GM10266 (cell line): ENCODE measurements around the gene LMAN2L.

Source experiments
- DNase-seq: peaks from one replicate; pipeline ENCODE4 v3.0.0; 2012; ENCODE audit errors: extremely low spot score
- TF ChIP-seq, protein P1 (sequence below): IDR thresholded peaks from 2 replicates; pipeline ENCODE4 v1.5.1; 2012; ENCODE audit warnings: mild to moderate bottlenecking, low read depth; ENCODE audit not compliant: control insufficient read depth, insufficient read depth; ENCODE audit errors: missing control alignments

The LMAN2L gene, protein sequence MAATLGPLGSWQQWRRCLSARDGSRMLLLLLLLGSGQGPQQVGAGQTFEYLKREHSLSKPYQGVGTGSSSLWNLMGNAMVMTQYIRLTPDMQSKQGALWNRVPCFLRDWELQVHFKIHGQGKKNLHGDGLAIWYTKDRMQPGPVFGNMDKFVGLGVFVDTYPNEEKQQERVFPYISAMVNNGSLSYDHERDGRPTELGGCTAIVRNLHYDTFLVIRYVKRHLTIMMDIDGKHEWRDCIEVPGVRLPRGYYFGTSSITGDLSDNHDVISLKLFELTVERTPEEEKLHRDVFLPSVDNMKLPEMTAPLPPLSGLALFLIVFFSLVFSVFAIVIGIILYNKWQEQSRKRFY

DNA sequence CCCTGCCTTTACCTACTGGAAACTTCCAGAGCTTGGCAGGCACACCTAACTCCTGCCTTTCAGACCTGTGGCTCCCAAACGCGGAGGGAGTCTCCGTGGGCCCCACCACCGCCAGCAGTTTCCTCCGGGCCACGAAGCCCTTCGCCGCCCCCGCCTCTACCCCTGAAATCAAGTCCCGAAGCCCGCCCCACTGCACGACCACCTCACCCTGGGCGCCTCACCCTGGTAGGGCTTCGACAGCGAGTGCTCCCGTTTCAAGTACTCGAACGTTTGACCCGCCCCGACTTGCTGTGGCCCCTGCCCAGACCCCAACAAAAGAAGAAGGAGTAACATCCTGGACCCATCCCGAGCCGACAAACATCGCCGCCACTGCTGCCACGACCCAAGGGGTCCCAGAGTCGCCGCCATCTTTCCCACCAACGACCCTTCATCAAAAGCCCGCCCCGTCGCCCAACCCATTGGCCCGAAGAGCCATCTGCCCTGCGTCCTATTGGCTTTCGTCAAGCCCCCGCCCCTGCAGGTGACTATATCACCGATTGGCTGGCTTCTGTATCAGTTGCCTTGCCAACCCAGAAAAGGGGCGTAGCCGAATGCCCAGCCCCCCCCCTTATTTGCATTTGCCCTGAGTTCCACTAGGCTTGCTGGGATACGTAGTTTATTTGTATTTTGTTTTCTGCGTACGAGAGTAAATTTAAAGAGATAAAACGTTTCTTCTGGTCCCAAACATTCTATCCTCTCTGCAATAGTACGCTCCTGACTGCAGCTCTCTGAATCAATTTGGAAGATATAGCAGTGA is at the start of gene LMAN2L:
Gene LMAN2L (minus strand): TSS at position 432 of the 796 bp plus-strand sequence. CDS start 24 bp downstream, at position 408.
- DNase-seq, result peak; percentile 92
- TF ChIP-seq, protein P1, sequence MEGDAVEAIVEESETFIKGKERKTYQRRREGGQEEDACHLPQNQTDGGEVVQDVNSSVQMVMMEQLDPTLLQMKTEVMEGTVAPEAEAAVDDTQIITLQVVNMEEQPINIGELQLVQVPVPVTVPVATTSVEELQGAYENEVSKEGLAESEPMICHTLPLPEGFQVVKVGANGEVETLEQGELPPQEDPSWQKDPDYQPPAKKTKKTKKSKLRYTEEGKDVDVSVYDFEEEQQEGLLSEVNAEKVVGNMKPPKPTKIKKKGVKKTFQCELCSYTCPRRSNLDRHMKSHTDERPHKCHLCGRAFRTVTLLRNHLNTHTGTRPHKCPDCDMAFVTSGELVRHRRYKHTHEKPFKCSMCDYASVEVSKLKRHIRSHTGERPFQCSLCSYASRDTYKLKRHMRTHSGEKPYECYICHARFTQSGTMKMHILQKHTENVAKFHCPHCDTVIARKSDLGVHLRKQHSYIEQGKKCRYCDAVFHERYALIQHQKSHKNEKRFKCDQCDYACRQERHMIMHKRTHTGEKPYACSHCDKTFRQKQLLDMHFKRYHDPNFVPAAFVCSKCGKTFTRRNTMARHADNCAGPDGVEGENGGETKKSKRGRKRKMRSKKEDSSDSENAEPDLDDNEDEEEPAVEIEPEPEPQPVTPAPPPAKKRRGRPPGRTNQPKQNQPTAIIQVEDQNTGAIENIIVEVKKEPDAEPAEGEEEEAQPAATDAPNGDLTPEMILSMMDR, result no peak

DNA sequence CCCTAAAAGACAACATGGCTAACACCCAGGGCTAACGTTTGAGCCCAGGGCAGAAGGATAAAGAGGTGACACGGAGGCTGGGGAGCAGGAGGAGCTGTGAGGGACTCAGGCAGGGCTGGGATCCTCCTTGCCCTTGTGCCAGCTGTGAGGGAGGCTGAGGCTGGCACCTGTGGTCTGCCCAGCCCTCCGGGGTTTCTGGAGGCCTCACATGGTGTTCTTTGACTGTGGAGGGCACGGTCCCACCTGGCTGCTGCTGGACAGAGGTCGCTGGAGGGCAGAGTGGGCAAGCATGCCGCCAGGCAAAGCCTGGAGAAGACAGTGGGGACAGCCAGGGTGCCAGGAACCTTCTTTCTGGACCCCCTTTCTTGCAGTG is 49.4 kb upstream of the LMAN2L start:
- no peak for DNase-seq
- TF ChIP-seq, protein P1, result no peak

DNA sequence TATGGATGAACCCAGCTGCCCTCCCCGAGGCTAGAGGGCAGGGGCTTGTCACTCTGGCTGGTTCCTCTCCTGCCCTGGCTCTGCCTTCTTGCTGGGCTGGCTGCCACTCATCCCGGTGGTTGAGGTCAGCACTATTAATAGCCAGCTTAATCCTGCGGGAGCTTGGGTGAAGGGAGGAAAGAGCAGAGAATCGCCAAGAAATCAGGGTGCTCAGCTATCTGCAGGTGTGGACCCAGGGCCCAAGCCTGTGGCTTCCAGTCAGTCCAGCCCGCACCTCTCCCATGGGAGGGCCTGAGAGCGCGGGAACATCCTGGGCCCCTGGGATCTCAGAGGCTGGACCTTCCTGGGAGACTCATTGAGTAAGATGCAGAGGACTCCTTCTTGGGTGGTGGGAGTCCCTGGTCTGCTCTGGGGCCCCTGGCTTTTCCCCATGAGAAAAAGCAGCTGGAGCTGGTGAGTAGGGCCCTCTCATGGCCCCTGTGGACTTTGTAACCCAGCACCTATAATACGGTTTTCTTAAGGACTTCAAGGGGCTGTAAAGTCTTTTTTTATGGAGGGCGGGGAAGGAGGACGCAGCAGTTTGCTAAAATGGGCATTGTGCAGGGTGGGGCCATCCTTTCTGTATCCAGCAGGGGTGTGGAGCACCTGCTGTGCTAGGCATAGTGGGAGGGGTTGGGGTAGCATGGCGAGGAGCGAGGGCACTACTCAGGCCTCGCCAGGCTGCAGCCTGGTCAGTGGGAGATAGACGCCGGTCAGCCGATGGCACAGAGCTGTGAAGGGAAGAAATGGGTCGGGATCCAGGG is 48.8 kb upstream of the LMAN2L start:
- no peak for DNase-seq
- TF ChIP-seq, protein P1, result no peak

GRCh38 chr2:96787411-96787810 is 47.5 kb upstream of the LMAN2L start:
- TF ChIP-seq, protein P1, result no peak
- DNase-seq, result no peak

DNA sequence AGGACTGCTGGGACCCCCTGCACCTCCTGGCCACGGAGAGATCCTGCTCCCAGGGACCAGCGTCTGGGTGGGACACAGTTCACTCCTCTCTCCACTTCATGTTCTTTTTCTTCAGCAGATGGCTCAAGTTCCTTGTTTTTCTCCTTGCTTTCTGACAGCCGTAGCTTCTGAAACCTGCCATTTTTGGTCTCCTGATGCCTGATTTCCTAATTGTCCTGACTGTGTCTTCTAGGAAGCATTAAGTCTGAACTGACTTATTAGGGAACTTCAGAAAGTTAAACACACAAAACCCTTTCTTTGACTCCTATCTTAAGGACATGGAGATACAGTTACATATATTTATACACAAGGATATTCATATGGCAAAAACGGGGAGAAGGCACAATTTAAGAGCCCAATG is 43.5 kb upstream of the LMAN2L start:
- no peak for DNase-seq
- TF ChIP-seq, protein P1, result no peak

DNA sequence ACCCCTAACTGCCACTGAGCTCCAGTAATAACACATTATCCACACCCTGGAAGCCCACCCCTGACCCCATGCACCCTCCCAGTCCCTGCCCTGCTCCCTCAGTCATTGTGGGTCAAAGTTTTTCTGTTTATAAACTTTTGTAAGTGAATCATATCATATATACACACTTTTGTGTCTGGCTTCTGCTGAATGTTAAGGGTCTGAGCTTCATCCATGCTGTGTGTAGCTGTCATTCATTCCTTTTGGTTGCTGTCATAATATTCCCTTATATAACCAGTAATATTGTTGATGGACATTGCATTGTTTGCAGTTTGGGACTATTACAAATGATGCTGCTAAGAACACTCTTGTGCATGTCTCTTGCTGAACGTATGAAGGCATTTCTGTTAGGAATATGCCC is 35.3 kb upstream of the LMAN2L start:
- TF ChIP-seq, protein P1, result no peak
- DNase-seq, result no peak

DNA sequence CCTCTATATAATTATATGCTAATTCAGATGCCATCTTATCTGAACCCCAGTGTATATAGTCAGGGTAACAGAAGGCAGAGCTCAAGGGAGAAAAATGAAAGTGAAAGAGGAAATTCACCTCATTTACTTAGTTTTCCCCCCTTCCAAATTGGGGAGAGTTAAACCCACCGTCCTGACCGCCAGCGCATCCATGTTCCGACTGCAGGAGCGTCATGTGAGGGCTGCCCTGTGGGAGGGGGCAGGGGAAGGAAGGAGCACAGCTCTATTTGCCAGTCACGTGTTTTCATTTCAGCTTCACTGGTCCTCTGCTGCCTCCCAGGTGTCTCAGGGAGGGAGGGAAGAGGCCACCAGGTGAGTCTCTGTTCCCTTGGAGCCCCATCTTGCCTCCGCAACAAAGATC is 34.1 kb upstream of the LMAN2L start:
- TF ChIP-seq, protein P1, result no peak
- no peak for DNase-seq
